Naive thymus-derived CD4-positive, alpha-beta T cell (primary cell): Measurements from ENCODE around the gene CCDC40. TPM values are rescaled to one million over a fixed set of nuclear protein-coding genes. Genes with fewer than 3 reads are reported as not detected.

Experiments used
- ATAC-seq: fragments of 150-1000 bp; cut with Tn5 transposase; 2 replicates; pipeline ENCODE4 v1.10.0; 2021; ENCODE audit warnings: mild to moderate bottlenecking, moderate library complexity
- CTCF ChIA-PET: fragments of 350-600 bp; sonication (Branson Sonifier 250); formaldehyde crosslinking; loops from one replicate; lab custom pipeline; 2021; ENCODE audit warnings: antibody characterized with exemption; lab: Charles Lee
- POLR2A ChIA-PET: fragments of 350-600 bp; sonication (Branson Sonifier 250); formaldehyde crosslinking; loops from one replicate; lab custom pipeline; 2021; ENCODE audit warnings: antibody characterized with exemption, inconsistent platforms; lab: Charles Lee
- DNase-seq, 9 donors: peaks; one replicate each; pipeline versions ENCODE4 v3.0.0 to v3.0.0-alpha.2; 2020 to 2022; ENCODE audit warnings: mixed read lengths in 1 of 9
- H3K27ac ChIP-seq: one replicate; pipeline ENCODE4 v1.7.0; 2013; ENCODE audit warnings: mild to moderate bottlenecking, low read depth, low read length, moderate library complexity
- H3K27me3 ChIP-seq, 2 donors: one replicate each; pipeline ENCODE4 v1.7.0; 2013; ENCODE audit warnings: low read length in 2 of 2, mild to moderate bottlenecking in 2 of 2, moderate library complexity in 2 of 2; ENCODE audit not compliant: control insufficient read depth in 2 of 2, insufficient read depth in 2 of 2
- H3K36me3 ChIP-seq, 3 experiments: 1 replicate in 2 of 3; 2 replicates in 1 of 3; pipeline ENCODE4 v1.7.0; 2013; ENCODE audit warnings: low read length in 3 of 3, mild to moderate bottlenecking in 3 of 3, moderate library complexity in 1 of 3; ENCODE audit not compliant: insufficient read depth in 3 of 3, control insufficient read depth in 2 of 3
- H3K4me1 ChIP-seq, 2 donors: one replicate each; pipeline ENCODE4 v1.7.0; 2013; ENCODE audit warnings: low read length in 2 of 2, mild to moderate bottlenecking in 2 of 2, moderate library complexity in 1 of 2; ENCODE audit not compliant: control insufficient read depth in 2 of 2, insufficient read depth in 2 of 2
- H3K4me3 ChIP-seq: 2 replicates; pipeline ENCODE4 v1.7.0; 2013; ENCODE audit warnings: mild to moderate bottlenecking, low read length
- H3K9me3 ChIP-seq, 3 experiments: 1 replicate in 2 of 3; 2 replicates in 1 of 3; pipeline ENCODE4 v1.7.0; 2013; ENCODE audit warnings: low read length in 3 of 3; ENCODE audit not compliant: control insufficient read depth in 2 of 3
- H3K27ac Mint-ChIP-seq, 9 donors: one replicate each; pipeline ENCODE4 v1.8.0; 2020 to 2022; ENCODE audit warnings: mixed read lengths in 9 of 9, mild to moderate bottlenecking in 8 of 9, moderate library complexity in 5 of 9, inconsistent platforms in 2 of 9
- H3K27me3 Mint-ChIP-seq, 5 donors: one replicate each; pipeline ENCODE4 v1.8.0; 2021 to 2022; ENCODE audit warnings: mixed read lengths in 5 of 5, mild to moderate bottlenecking in 1 of 5
- H3K36me3 Mint-ChIP-seq, 5 donors: one replicate each; pipeline ENCODE4 v1.8.0; 2020 to 2022; ENCODE audit warnings: mixed read lengths in 5 of 5, mild to moderate bottlenecking in 3 of 5, inconsistent platforms in 1 of 5
- H3K4me1 Mint-ChIP-seq, 7 donors: one replicate each; pipeline ENCODE4 v1.8.0; 2020 to 2022; ENCODE audit warnings: mixed read lengths in 7 of 7, mild to moderate bottlenecking in 3 of 7, inconsistent platforms in 1 of 7
- H3K4me3 Mint-ChIP-seq, 10 donors: one replicate each; pipeline ENCODE4 v1.8.0; 2020 to 2022; ENCODE audit warnings: mild to moderate bottlenecking in 10 of 10, mixed read lengths in 10 of 10, moderate library complexity in 6 of 10, inconsistent platforms in 2 of 10
- H3K9me3 Mint-ChIP-seq, 11 donors: one replicate each; pipeline ENCODE4 v1.8.0; 2020 to 2022; ENCODE audit warnings: mixed read lengths in 11 of 11, mild to moderate bottlenecking in 4 of 11, inconsistent platforms in 1 of 11, moderate library complexity in 1 of 11
- intact Hi-C, 2 donors: fragments of 100-400 bp; cut with micrococcal nuclease; formaldehyde crosslinking; loops; one replicate each; pipeline ENCODE4 v1.15.1; 2023
- polyA plus RNA-seq, 2 donors: library from polyadenylated mRNA; unstranded; fragments of 300-500 nt; fragmentation: Illumina TruSeq; gene quantifications; one replicate each; pipeline ENCODE4 v1.2.3, GENCODE V29; 2021
- total RNA-seq, 6 experiments: library from RNA in 5 of 6; stranded (reverse) in 5 of 6; gene quantifications; 1 replicate in 5 of 6; 2 replicates in 1 of 6; pipeline ENCODE4 v1.2.3 and lab custom pipeline; 2021 to 2026

The CCDC40 gene
- total and polyA plus RNA-seq, 7 experiments from 2014 or later = 0.43 to 3.0 (median 0.79) TPM; not detected in 2

GRCh38 chr17:80029258-80029974 lies 7.0 kb upstream of the CCDC40 start:
- H3K9me3 Mint-ChIP-seq = no peaks in the 10 kb centered on the region
- DNase-seq = no peak
- Histone ChIP-seq H3K9me3 (no peaks in the 10 kb centered on the region), H3K27me3 (peaks cover 0 to 3% of the 10 kb centered on the region in 2 donors), H3K27ac (no peak overlapping the region), H3K36me3 (no peaks in the 10 kb centered on the region), H3K4me1 (no peaks in the 10 kb centered on the region), H3K4me3 (no peak overlapping the region)
- ChIA-PET POLR2A (no interaction called here), CTCF (no interaction called here)
- intact Hi-C loops = no loop called here
- H3K4me3 Mint-ChIP-seq = no peak overlapping the region
- H3K36me3 Mint-ChIP-seq = no peaks in the 10 kb centered on the region
- peaks cover 0 to 24% (median 2%) of the 10 kb centered on the region in 5 donors for H3K27me3 Mint-ChIP-seq
- H3K4me1 Mint-ChIP-seq = peaks cover 0 to 6% (median under 1%) of the 10 kb centered on the region in 7 donors
- peak; percentile 31 for ATAC-seq
- peak overlapping the region in 1 of 9 donors; percentile 57 for H3K27ac Mint-ChIP-seq

GRCh38 chr17:80030730-80031410 lies 5.6 kb upstream of the CCDC40 start:
- H3K27ac Mint-ChIP-seq = no peak overlapping the region
- Histone ChIP-seq H3K4me1 (no peaks in the 10 kb centered on the region), H3K27ac (no peak overlapping the region), H3K36me3 (no peaks in the 10 kb centered on the region), H3K9me3 (no peaks in the 10 kb centered on the region), H3K4me3 (no peak overlapping the region), H3K27me3 (peaks cover 0 to 3% of the 10 kb centered on the region in 2 donors)
- H3K4me3 Mint-ChIP-seq = no peak overlapping the region
- POLR2A ChIA-PET = no interaction called here
- no peaks in the 10 kb centered on the region for H3K36me3 Mint-ChIP-seq
- ATAC-seq = no peak
- DNase-seq = no peak
- peaks cover 5 to 12% (median 8%) of the 10 kb centered on the region in 7 donors for H3K4me1 Mint-ChIP-seq
- intact Hi-C loops = loop anchor here in 1 of 2 donors (10.0 kb wide), 1 partner anchor 1776 kb away; no protein-coding TSS in a partner anchor
- peaks cover 0 to 34% (median 5%) of the 10 kb centered on the region in 5 donors for H3K27me3 Mint-ChIP-seq
- CTCF ChIA-PET = no interaction called here
- no peaks in the 10 kb centered on the region for H3K9me3 Mint-ChIP-seq

GRCh38 chr17:80031691-80032430 lies 4.6 kb upstream of the CCDC40 start:
- intact Hi-C loops = loop anchor here in 1 of 2 donors (10.0 kb wide), 1 partner anchor 1777 kb away; no protein-coding TSS in a partner anchor
- no peaks in the 10 kb centered on the region for H3K9me3 ChIP-seq
- Mint-ChIP-seq H3K27ac (peak overlapping the region in 1 of 9 donors; percentile 57), H3K4me1 (peaks cover 5 to 14% (median 8%) of the 10 kb centered on the region in 7 donors), H3K9me3 (no peaks in the 10 kb centered on the region), H3K27me3 (peaks cover 0 to 39% (median 5%) of the 10 kb centered on the region in 5 donors), H3K36me3 (no peaks in the 10 kb centered on the region), H3K4me3 (no peak overlapping the region)
- ChIA-PET POLR2A (interaction anchor here (1.0 kb wide), 1 partner anchor 27 kb away, joined by 3 read pairs; no protein-coding TSS in a partner anchor), CTCF (no interaction called here)
- H3K4me3 ChIP-seq = no peak overlapping the region
- H3K4me1 ChIP-seq = peaks cover 1 to 2% of the 10 kb centered on the region in 2 donors
- H3K27me3 ChIP-seq = peaks cover 0 to 3% of the 10 kb centered on the region in 2 donors
- no peak overlapping the region for H3K27ac ChIP-seq
- H3K36me3 ChIP-seq = no peaks in the 10 kb centered on the region
- DNase-seq (no peak), ATAC-seq (no peak)

GRCh38 chr17:80032614-80033171 lies 3.7 kb upstream of the CCDC40 start:
- CTCF ChIA-PET = interaction anchor here (1.6 kb wide), 1 partner anchor 24 kb away, joined by 4 read pairs; no protein-coding TSS in a partner anchor
- POLR2A ChIA-PET = interaction anchor here (0.7 to 1.0 kb wide), 2 partner anchors 28 to 149 kb away, joined by 3 read pairs; no protein-coding TSS in a partner anchor
- Histone ChIP-seq H3K36me3 (no peaks in the 10 kb centered on the region), H3K4me3 (no peak overlapping the region), H3K27ac (no peak overlapping the region), H3K4me1 (peaks cover 4 to 6% of the 10 kb centered on the region in 2 donors), H3K27me3 (peaks cover 0 to 3% of the 10 kb centered on the region in 2 donors), H3K9me3 (no peaks in the 10 kb centered on the region)
- no peak for ATAC-seq
- Mint-ChIP-seq H3K27ac (no peak overlapping the region), H3K36me3 (no peaks in the 10 kb centered on the region), H3K27me3 (peaks cover 0 to 46% (median 6%) of the 10 kb centered on the region in 5 donors), H3K9me3 (no peaks in the 10 kb centered on the region), H3K4me1 (peaks cover 5 to 18% (median 11%) of the 10 kb centered on the region in 7 donors), H3K4me3 (no peak overlapping the region)
- intact Hi-C loops = loop anchor here in 1 of 2 donors (10.0 kb wide), 1 partner anchor 1778 kb away; no protein-coding TSS in a partner anchor
- DNase-seq = no peak

- no peaks in the 10 kb centered on the region for H3K36me3 ChIP-seq
- no peak for DNase-seq
- H3K9me3 Mint-ChIP-seq = no peaks in the 10 kb centered on the region
- H3K27ac Mint-ChIP-seq = no peak overlapping the region
- H3K27ac ChIP-seq = no peak overlapping the region
- peaks cover 4 to 6% of the 10 kb centered on the region in 2 donors for H3K4me1 ChIP-seq
- peaks cover 5 to 18% (median 10%) of the 10 kb centered on the region in 7 donors for H3K4me1 Mint-ChIP-seq
- no peak overlapping the region for H3K4me3 ChIP-seq
- H3K36me3 Mint-ChIP-seq = no peaks in the 10 kb centered on the region
- H3K27me3 ChIP-seq = peaks cover 0 to 3% of the 10 kb centered on the region in 2 donors
- POLR2A ChIA-PET = no interaction called here
- intact Hi-C loops = loop anchor here in 1 of 2 donors (2.0 to 10.0 kb wide), 2 partner anchors 25 to 1779 kb away; no protein-coding TSS in a partner anchor
- CTCF ChIA-PET = interaction anchor here (1.6 kb wide), 1 partner anchor 26 kb away, joined by 4 read pairs; no protein-coding TSS in a partner anchor
- no peaks in the 10 kb centered on the region for H3K9me3 ChIP-seq
- ATAC-seq = no peak
- H3K27me3 Mint-ChIP-seq = peaks cover 0 to 54% (median 10%) of the 10 kb centered on the region in 5 donors
- H3K4me3 Mint-ChIP-seq = peak overlapping the region in 8 of 10 donors; percentile 10 to 83 (median 47)
Observed at GRCh38 chr17:80033840-80034239, 2.6 kb upstream of the CCDC40 start.
